Upper lobe of left lung (tissue), 4 donors: ENCODE measurements around the gene RNASE13.

Experiments used
- POLR2A ChIP-seq, 4 donors: fragments of 450-650 bp; IDR thresholded peaks; one replicate each; pipeline ENCODE4 v1.5.1; 2016 to 2017; ENCODE audit warnings: antibody characterized with exemption in 4 of 4, mild to moderate bottlenecking in 2 of 4
- TF ChIP-seq, protein P1 (sequence below), 6 experiments: fragments of 450-650 bp in 4 of 6; fragments of 200-600 bp in 2 of 6; sonication (generic) in 2 of 6; IDR thresholded peaks; one replicate each; pipeline ENCODE4 v1.5.1; 2016 to 2019; ENCODE audit warnings: antibody characterized with exemption in 6 of 6

- TF ChIP-seq, protein P1, sequence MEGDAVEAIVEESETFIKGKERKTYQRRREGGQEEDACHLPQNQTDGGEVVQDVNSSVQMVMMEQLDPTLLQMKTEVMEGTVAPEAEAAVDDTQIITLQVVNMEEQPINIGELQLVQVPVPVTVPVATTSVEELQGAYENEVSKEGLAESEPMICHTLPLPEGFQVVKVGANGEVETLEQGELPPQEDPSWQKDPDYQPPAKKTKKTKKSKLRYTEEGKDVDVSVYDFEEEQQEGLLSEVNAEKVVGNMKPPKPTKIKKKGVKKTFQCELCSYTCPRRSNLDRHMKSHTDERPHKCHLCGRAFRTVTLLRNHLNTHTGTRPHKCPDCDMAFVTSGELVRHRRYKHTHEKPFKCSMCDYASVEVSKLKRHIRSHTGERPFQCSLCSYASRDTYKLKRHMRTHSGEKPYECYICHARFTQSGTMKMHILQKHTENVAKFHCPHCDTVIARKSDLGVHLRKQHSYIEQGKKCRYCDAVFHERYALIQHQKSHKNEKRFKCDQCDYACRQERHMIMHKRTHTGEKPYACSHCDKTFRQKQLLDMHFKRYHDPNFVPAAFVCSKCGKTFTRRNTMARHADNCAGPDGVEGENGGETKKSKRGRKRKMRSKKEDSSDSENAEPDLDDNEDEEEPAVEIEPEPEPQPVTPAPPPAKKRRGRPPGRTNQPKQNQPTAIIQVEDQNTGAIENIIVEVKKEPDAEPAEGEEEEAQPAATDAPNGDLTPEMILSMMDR (IDR thresholded peaks at IDR 0.05), result no peak
- TF ChIP-seq POLR2A (IDR thresholded peaks at IDR 0.05), result no peak
Observed at GRCh38 chr14:21026274-21026987, 8.2 kb downstream of the RNASE13 start.
